HG03045 (cell line): ENCODE data around the gene DTX3.

ENCODE experiments used
- ATAC-seq: cut with Tn5 transposase; IDR thresholded peaks from one replicate; pipeline ENCODE4 v1.9.1; 2021; ENCODE audit warnings: mild to moderate bottlenecking, moderate library complexity; ENCODE audit not compliant: unreplicated experiment

DTX3 gene

GRCh38 chr12:57619434-57620244 is 15.0 kb downstream of the DTX3 start:
- ATAC-seq: no peak

- no peak for ATAC-seq
Observed at GRCh38 chr12:57620245-57620935, 15.8 kb downstream of the DTX3 start.

- ATAC-seq: no peak
Observed at GRCh38 chr12:57620936-57621496, 16.4 kb downstream of the DTX3 start.

GRCh38 chr12:57621497-57622292 is 17.1 kb downstream of the DTX3 start:
- ATAC-seq: peak; percentile 41

- no peak for ATAC-seq
Observed at GRCh38 chr12:57622293-57623245, 17.9 kb downstream of the DTX3 start.

GRCh38 chr12:57623385-57623784 is 18.8 kb downstream of the DTX3 start:
- no peak for ATAC-seq

- no peak for ATAC-seq
Observed at GRCh38 chr12:57623811-57624390, 19.3 kb downstream of the DTX3 start.

GRCh38 chr12:57624441-57625220 is 20.0 kb downstream of the DTX3 start:
- no peak for ATAC-seq

GRCh38 chr12:57625261-57626032 is 20.8 kb downstream of the DTX3 start:
- ATAC-seq: no peak

GRCh38 chr12:57626111-57626920 is 21.7 kb downstream of the DTX3 start:
- ATAC-seq: no peak

- ATAC-seq: no peak
Observed at GRCh38 chr12:57626921-57627445, 22.4 kb downstream of the DTX3 start.

GRCh38 chr12:57627501-57628279 is 23.1 kb downstream of the DTX3 start:
- no peak for ATAC-seq

- ATAC-seq: no peak
Observed at GRCh38 chr12:57628280-57629191, 23.9 kb downstream of the DTX3 start.

GRCh38 chr12:57629897-57630471 is 25.4 kb downstream of the DTX3 start:
- no peak for ATAC-seq

- no peak for ATAC-seq
Observed at GRCh38 chr12:57630891-57631433, 26.3 kb downstream of the DTX3 start.
